ENCODE measurements around the gene BICDL2.
A peak's percentile ranks its signal among the peaks of the same experiment; 100 is the strongest.

Gene BICDL2

GRCh38 chr16:2980227-2981176 is 56.2 kb downstream of the BICDL2 start, which contains the start of gene PKMYT1:
PKMYT1 (minus strand) TSS chr16:2980446; CDS start chr16:2979657, 789 bp downstream.
- peak; percentile 85 for DNase-seq

GRCh38 chr16:2979669-2980226 is 57.0 kb downstream of the BICDL2 start:
- no peak for DNase-seq

Data from MV-4-11 (cell line).